SK-N-SH (cell line): ENCODE measurements around the gene ZCCHC14. TPM values are rescaled to one million over a fixed set of nuclear protein-coding genes. Genes with fewer than 3 reads are reported as not detected.

Experiments used
- CTCF ChIA-PET: fragments of 300-600, 350-600 bp; formaldehyde crosslinking; extraction: SDS; loops from one replicate; lab custom pipeline; 2021; lab: Yijun Ruan, JAX
- POLR2A ChIA-PET: fragments of 350-600 bp; sonication (Branson Sonifier 250); formaldehyde crosslinking; extraction: SDS; loops from one replicate; lab custom pipeline; 2020; ENCODE audit warnings: antibody characterized with exemption, inconsistent platforms; lab: Yijun Ruan, JAX
- DNase-seq: peaks from one replicate; pipeline ENCODE4 v3.0.0; 2012
- H2AFZ ChIP-seq: fragments of 200-600 bp; sonication (generic); 2 replicates; pipeline ENCODE4 v1.8.1; 2016; ENCODE audit warnings: antibody characterized with exemption, mild to moderate bottlenecking, low read depth
- H3F3A ChIP-seq: fragments of 200-600 bp; sonication (generic); replicated peaks from 2 replicates; pipeline ENCODE3; 2016; ENCODE audit warnings: antibody characterized with exemption, mild to moderate bottlenecking; ENCODE audit not compliant: insufficient read depth
- H3K27ac ChIP-seq, 2 experiments: fragments of 200-500 bp in 1 of 2; fragments of 200-600 bp in 1 of 2; sonication (Bioruptor generic) in 1 of 2; sonication (generic), shearing (Covaris generic) in 1 of 2; 2 replicates each; pipeline versions ENCODE4 v1.5.1 to v1.6.1; 2014 to 2016; ENCODE audit warnings: low read depth in 2 of 2, inconsistent platforms in 1 of 2, low read length in 1 of 2, mild to moderate bottlenecking in 1 of 2, mixed read lengths in 1 of 2
- H3K27me3 ChIP-seq: fragments of 200-600 bp; sonication (generic), shearing (Covaris generic); 2 replicates; pipeline ENCODE4 v1.6.1; 2016; ENCODE audit warnings: mixed run types; ENCODE audit not compliant: insufficient read depth
- H3K36me3 ChIP-seq, 2 experiments: fragments of 200-500 bp in 1 of 2; fragments of 200-600 bp in 1 of 2; sonication (Bioruptor generic) in 1 of 2; sonication (generic) in 1 of 2; replicated peaks in 1 of 2; 2 replicates each; pipeline versions ENCODE3 to v1.5.1; 2014 to 2016; ENCODE audit warnings: low read length in 1 of 2, mild to moderate bottlenecking in 1 of 2; ENCODE audit not compliant: insufficient read depth in 2 of 2, control insufficient read depth in 1 of 2
- H3K4me1 ChIP-seq, 2 experiments: fragments of 200-500 bp in 1 of 2; fragments of 200-600 bp in 1 of 2; sonication (Bioruptor generic) in 1 of 2; sonication (generic), shearing (Covaris generic) in 1 of 2; 2 replicates each; pipeline versions ENCODE4 v1.5.1 to v1.6.1; 2014 to 2016; ENCODE audit warnings: low read depth in 1 of 2, low read length in 1 of 2, mixed run types in 1 of 2; ENCODE audit not compliant: insufficient read depth in 2 of 2, control insufficient read depth in 1 of 2
- H3K4me2 ChIP-seq: fragments of 200-600 bp; sonication (generic), shearing (Covaris generic); 2 replicates; pipeline ENCODE4 v1.6.1; 2017; ENCODE audit warnings: mixed run types
- H3K4me3 ChIP-seq, 2 experiments: fragments of 200-500 bp in 1 of 2; fragments of 200-600 bp in 1 of 2; sonication (Bioruptor generic) in 1 of 2; sonication (generic), shearing (Covaris generic) in 1 of 2; 2 replicates each; pipeline versions ENCODE4 v1.5.1 to v1.8.1; 2014 to 2016; ENCODE audit warnings: low read depth in 2 of 2, inconsistent platforms in 1 of 2, low read length in 1 of 2, mild to moderate bottlenecking in 1 of 2, mixed read lengths in 1 of 2, moderate library complexity in 1 of 2
- H3K79me2 ChIP-seq: fragments of 200-600 bp; sonication (generic); 2 replicates; pipeline ENCODE4 v1.8.1; 2017; ENCODE audit warnings: mild to moderate bottlenecking; ENCODE audit not compliant: insufficient read depth
- H3K9ac ChIP-seq: fragments of 200-600 bp; sonication (generic); 2 replicates; pipeline ENCODE4 v1.6.1; 2017; ENCODE audit warnings: mixed run types
- H3K9me2 ChIP-seq: fragments of 200-600 bp; sonication (generic); 2 replicates; pipeline ENCODE4 v1.6.1; 2017; ENCODE audit warnings: mixed run types
- H3K9me3 ChIP-seq: fragments of 200-600 bp; sonication (generic); 2 replicates; pipeline ENCODE4 v1.6.1; 2017; ENCODE audit warnings: mixed run types, mild to moderate bottlenecking, moderate library complexity
- H4K20me1 ChIP-seq: fragments of 200-600 bp; sonication (generic); 2 replicates; pipeline ENCODE4 v1.6.1; 2017; ENCODE audit warnings: mild to moderate bottlenecking, mixed run types; ENCODE audit not compliant: insufficient read depth
- CTCF ChIP-seq: fragments of 200-600 bp; sonication (generic); IDR thresholded peaks from 2 replicates; pipeline ENCODE4 v1.6.1; 2017; ENCODE audit warnings: antibody characterized with exemption, mild to moderate bottlenecking, moderate library complexity
- ELF1 ChIP-seq: IDR thresholded peaks from 2 replicates; pipeline ENCODE4 v1.4.0; 2012
- FOSL2 ChIP-seq: IDR thresholded peaks from 2 replicates; pipeline ENCODE4 v1.4.0; 2012; ENCODE audit warnings: low read depth, mild to moderate bottlenecking, moderate library complexity, borderline replicate concordance
- FOXJ3 ChIP-seq: sonication (generic); formaldehyde crosslinking; IDR thresholded peaks from 2 replicates; pipeline ENCODE4 v1.5.1; 2020; ENCODE audit warnings: mild to moderate bottlenecking, missing genetic modification reagents
- GABPA ChIP-seq: IDR thresholded peaks from 2 replicates; pipeline ENCODE4 v1.4.0; 2012; ENCODE audit warnings: low read depth, mild to moderate bottlenecking
- MEF2A ChIP-seq: IDR thresholded peaks from 2 replicates; pipeline ENCODE4 v1.4.0; 2012; ENCODE audit warnings: low read depth, borderline replicate concordance
- NRF1 ChIP-seq: IDR thresholded peaks from 2 replicates; pipeline ENCODE4 v1.6.1; 2012; ENCODE audit warnings: low read depth, mild to moderate bottlenecking, low read length
- RCOR1 ChIP-seq: fragments of 150-350 bp; IDR thresholded peaks from 2 replicates; pipeline ENCODE4 v1.6.1; 2017; ENCODE audit warnings: antibody characterized with exemption, low read length
- REST ChIP-seq: IDR thresholded peaks from 2 replicates; pipeline ENCODE4 v1.6.1; 2012; ENCODE audit warnings: mild to moderate bottlenecking, low read depth, low read length, moderate library complexity
- SMC3 ChIP-seq: IDR thresholded peaks from 2 replicates; pipeline ENCODE4 v1.6.1; 2012; ENCODE audit warnings: low read depth, low read length, improper control_type of control experiment
- TAF1 ChIP-seq: IDR thresholded peaks from 2 replicates; pipeline ENCODE4 v1.6.1; 2012; ENCODE audit warnings: low read depth, mild to moderate bottlenecking, low read length, moderate library complexity, borderline replicate concordance
- TEAD4 ChIP-seq: IDR thresholded peaks from 2 replicates; pipeline ENCODE4 v1.4.0; 2012; ENCODE audit warnings: mild to moderate bottlenecking, borderline replicate concordance; ENCODE audit not compliant: insufficient read depth
- USF1 ChIP-seq: IDR thresholded peaks from 2 replicates; pipeline ENCODE4 v1.4.0; 2012; ENCODE audit warnings: low read depth, borderline replicate concordance
- WGBS: methylation state at CpG from one replicate; pipeline ENCODE4 v1.1.6; 2017; ENCODE audit warnings: low lambda C conversion rate; 5-methylcytosine and 5-hydroxymethylcytosine counted together
- polyA plus RNA-seq, 3 experiments: library from polyadenylated mRNA; depleted of rRNA; stranded (reverse); fragments of >200 nt; gene quantifications; 2 replicates each; pipeline ENCODE4 v1.2.3, GENCODE V29; 2012

The ZCCHC14 gene
- polyA plus RNA-seq, 1 of the 3 experiments (the other 2 are of a cell fraction): 5.7 TPM

- Histone ChIP-seq H3K79me2 (peaks cover 67% of the 10 kb centered on the region), H3K27me3 (no peaks in the 10 kb centered on the region), H4K20me1 (peaks cover 12% of the 10 kb centered on the region), H3K4me2 (no peak overlapping the region)
- POLR2A ChIA-PET: no interaction called here
- TF ChIP-seq SMC3: no peak
- TF ChIP-seq GABPA: no peak
- TF ChIP-seq FOSL2: no peak
- no peak for TF ChIP-seq ELF1
- TF ChIP-seq, all 33 proteins: peak for 0
- peaks cover 41% of the 10 kb centered on the region for H3F3A ChIP-seq
- no peak for DNase-seq
- peak overlapping the region in 1 of 2 experiments; percentile 14; a peak in 1 of 4 replicates for H3K27ac ChIP-seq
- H2AFZ ChIP-seq: no peak overlapping the region
- H3K4me3 ChIP-seq: no peak overlapping the region
- CTCF ChIA-PET: interaction anchor here (0.7 to 1.1 kb wide), 4 partner anchors 9 to 22 kb away, joined by 3 to 4 read pairs (median 3); no protein-coding TSS in a partner anchor
- 92% methylated on average over 9 of the region's 9 CpGs for WGBS
- H3K9me3 ChIP-seq: no peaks in the 10 kb centered on the region
- peaks cover 0 to 17% of the 10 kb centered on the region in 2 experiments for H3K36me3 ChIP-seq
- H3K9ac ChIP-seq: no peak overlapping the region
- H3K9me2 ChIP-seq: no peaks in the 10 kb centered on the region
- peaks cover 37 to 50% of the 10 kb centered on the region in 2 experiments for H3K4me1 ChIP-seq
These were observed 33.0 kb downstream of the ZCCHC14 start for GRCh38 chr16:87459833-87460232.

GRCh38 chr16:87459027-87459426 is 33.8 kb downstream of the ZCCHC14 start:
- no peak for DNase-seq
- peaks cover 11% of the 10 kb centered on the region for H4K20me1 ChIP-seq
- TF ChIP-seq CTCF: no peak
- no peak for TF ChIP-seq RCOR1
- no peak for TF ChIP-seq FOXJ3
- no peak for TF ChIP-seq ELF1
- TF ChIP-seq NRF1: no peak
- no peak for TF ChIP-seq TEAD4
- no peak for TF ChIP-seq SMC3
- no peak for TF ChIP-seq USF1
- no peak for TF ChIP-seq MEF2A
- no peak for TF ChIP-seq TAF1
- TF ChIP-seq REST: no peak
- TF ChIP-seq, all 33 proteins: peak for 0
- H3K4me2 ChIP-seq: peak overlapping the region; percentile 80; the same call in 1 of the 2 replicates
- no peak overlapping the region for H3K9ac ChIP-seq
- H3K27ac ChIP-seq: peak overlapping the region; percentile 96 to 98
- no peaks in the 10 kb centered on the region for H3K27me3 ChIP-seq
- no peaks in the 10 kb centered on the region for H3K9me2 ChIP-seq
- H3K4me3 ChIP-seq: no peak overlapping the region
- H3F3A ChIP-seq: peaks cover 34% of the 10 kb centered on the region
- POLR2A ChIA-PET: no interaction called here
- CTCF ChIA-PET: interaction anchor here (0.7 to 1.5 kb wide), 4 partner anchors 10 to 43 kb away, joined by 3 to 4 read pairs (median 3); no protein-coding TSS in a partner anchor
- H3K9me3 ChIP-seq: no peaks in the 10 kb centered on the region
- H3K36me3 ChIP-seq: peaks cover 0 to 22% of the 10 kb centered on the region in 2 experiments
- no peak overlapping the region for H2AFZ ChIP-seq
- peaks cover 73% of the 10 kb centered on the region for H3K79me2 ChIP-seq
- WGBS: 94% methylated on average over 15 of the region's 15 CpGs
- peaks cover 29 to 42% of the 10 kb centered on the region in 2 experiments for H3K4me1 ChIP-seq
